Measurements from ENCODE around the gene EPGN.
A peak's percentile ranks its signal among the peaks of the same experiment; 100 is the strongest.

EPGN gene

DNA sequence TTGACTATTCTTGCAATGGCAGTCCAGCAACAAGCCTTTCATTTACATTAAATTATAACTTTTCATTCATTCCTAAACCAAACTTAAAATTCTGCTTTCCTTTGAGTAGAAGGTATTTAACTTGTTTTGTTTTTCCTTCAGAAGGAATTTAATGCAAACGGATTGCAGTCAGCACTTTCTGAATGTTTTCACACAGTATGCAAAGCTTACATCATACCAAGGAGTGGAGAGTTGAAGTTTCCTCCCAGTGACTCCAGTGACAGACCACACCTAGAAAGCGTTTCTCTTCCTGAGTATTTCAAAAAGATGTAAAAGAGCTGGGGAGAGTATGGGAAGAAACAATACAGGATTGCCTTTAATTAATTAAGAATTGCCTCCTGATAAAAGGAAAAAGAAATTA lies 8.1 kb downstream of the EPGN start:
- peak overlapping the region in 2 of 7 experiments; percentile 8 to 24 for H3K4me3 ChIP-seq (ENCODE audit: control insufficient read depth in 1 of 7, extremely low read depth in 1 of 7, insufficient read depth in 4 of 7, low read depth in 2 of 7, low read length in 6 of 7)
- no peak overlapping the region for H3K27ac ChIP-seq (ENCODE audit: insufficient read depth in 1 of 2, low read depth in 1 of 2, low read length in 2 of 2, poor library complexity in 1 of 2, severe bottlenecking in 2 of 2)
- no peak for DNase-seq
- no peaks in the 10 kb centered on the region for H3K27me3 ChIP-seq (replicated peaks in 2 of 5; ENCODE audit: control insufficient read depth in 4 of 5, insufficient read depth in 5 of 5, low read length in 4 of 5)
- H3K4me1 ChIP-seq (ENCODE audit: control extremely low read depth in 1 of 4, control insufficient read depth in 4 of 4, insufficient read depth in 4 of 4, low read length in 3 of 4): peaks cover 4 to 56% (median 20%) of the 10 kb centered on the region in 4 experiments
- H3K36me3 ChIP-seq (ENCODE audit: control insufficient read depth in 4 of 4, insufficient read depth in 4 of 4, low read length in 3 of 4): peaks cover 0 to 5% (median 3%) of the 10 kb centered on the region in 4 experiments
- POLR2A ChIA-PET: interaction anchor here (0.6 kb wide), 1 partner anchor 85 kb away, joined by 4 read pairs; no protein-coding TSS in a partner anchor
- CTCF ChIA-PET: interaction anchor here (0.7 to 10.3 kb wide), 10 partner anchors 17 to 364 kb away, joined by 3 to 158 read pairs (median 3); partner anchors contain the start of gene EREG
- WGBS (ENCODE audit: insufficient coverage): no CpG with 5 or more reads among the region's 2 CpGs
- H3K9me3 ChIP-seq (ENCODE audit: control extremely low read depth in 1 of 5, control insufficient read depth in 4 of 5, insufficient read depth in 2 of 5, low read depth in 1 of 5, low read length in 4 of 5): no peaks in the 10 kb centered on the region

DNA sequence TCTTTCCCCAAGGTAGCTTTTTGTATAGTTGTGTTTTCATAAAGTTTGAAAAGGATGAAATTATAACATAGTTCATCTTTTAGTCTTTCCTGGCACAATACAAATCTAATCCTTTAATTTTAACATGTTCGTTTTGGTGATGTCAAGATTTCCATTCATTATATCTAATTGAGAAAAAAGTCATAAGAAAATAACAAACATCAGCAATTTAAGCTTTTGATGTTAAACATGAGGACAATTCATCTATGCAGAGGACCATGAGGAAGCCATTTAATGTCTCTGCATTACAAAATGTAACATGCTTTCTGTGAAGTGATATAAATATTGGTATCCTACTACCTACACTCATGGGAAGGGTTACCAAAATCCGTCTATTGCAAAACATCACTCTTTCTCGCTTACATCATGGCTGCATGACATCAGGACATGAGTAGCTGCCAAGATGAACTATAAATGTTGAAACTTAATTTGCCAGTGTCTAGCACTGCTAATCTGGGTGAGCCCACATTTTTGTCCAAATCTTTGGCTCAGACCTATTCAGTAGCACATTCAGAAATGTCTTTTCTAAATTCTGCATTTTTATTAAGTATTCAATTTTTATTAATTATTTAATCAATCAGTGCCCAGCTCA lies 9.5 kb downstream of the EPGN start:
- 100% methylated on average over 1 of the region's 3 CpGs for WGBS (ENCODE audit: insufficient coverage)
- ChIA-PET POLR2A (no interaction called here), CTCF (interaction anchor here (0.7 to 10.3 kb wide), 13 partner anchors 9 to 355 kb away, joined by 3 to 158 read pairs (median 5); partner anchors contain the start of genes AREG, EPGN and EREG)
- no peaks in the 10 kb centered on the region for H3K27me3 ChIP-seq (replicated peaks in 2 of 5; ENCODE audit: control insufficient read depth in 4 of 5, insufficient read depth in 5 of 5, low read length in 4 of 5)
- peaks cover 4 to 67% (median 31%) of the 10 kb centered on the region in 4 experiments for H3K4me1 ChIP-seq (ENCODE audit: control extremely low read depth in 1 of 4, control insufficient read depth in 4 of 4, insufficient read depth in 4 of 4, low read length in 3 of 4)
- H3K36me3 ChIP-seq (ENCODE audit: control insufficient read depth in 4 of 4, insufficient read depth in 4 of 4, low read length in 3 of 4): peaks cover 0 to 5% (median 3%) of the 10 kb centered on the region in 4 experiments
- no peak for DNase-seq
- H3K4me3 ChIP-seq (ENCODE audit: control insufficient read depth in 1 of 7, extremely low read depth in 1 of 7, insufficient read depth in 4 of 7, low read depth in 2 of 7, low read length in 6 of 7): no peak overlapping the region
- no peaks in the 10 kb centered on the region for H3K9me3 ChIP-seq (ENCODE audit: control extremely low read depth in 1 of 5, control insufficient read depth in 4 of 5, insufficient read depth in 2 of 5, low read depth in 1 of 5, low read length in 4 of 5)
- no peak overlapping the region for H3K27ac ChIP-seq (ENCODE audit: insufficient read depth in 1 of 2, low read depth in 1 of 2, low read length in 2 of 2, poor library complexity in 1 of 2, severe bottlenecking in 2 of 2)

GRCh38 chr4:74318276-74318675 lies 10.0 kb downstream of the EPGN start:
- peaks cover 4 to 72% (median 36%) of the 10 kb centered on the region in 4 experiments for H3K4me1 ChIP-seq (ENCODE audit: control extremely low read depth in 1 of 4, control insufficient read depth in 4 of 4, insufficient read depth in 4 of 4, low read length in 3 of 4)
- peak in 1 of 3 donors; percentile 52 for DNase-seq
- peaks cover 0 to 5% (median 3%) of the 10 kb centered on the region in 4 experiments for H3K36me3 ChIP-seq (ENCODE audit: control insufficient read depth in 4 of 4, insufficient read depth in 4 of 4, low read length in 3 of 4)
- WGBS (ENCODE audit: insufficient coverage): no CpG with 5 or more reads among the region's 2 CpGs
- no peak overlapping the region for H3K4me3 ChIP-seq (ENCODE audit: control insufficient read depth in 1 of 7, extremely low read depth in 1 of 7, insufficient read depth in 4 of 7, low read depth in 2 of 7, low read length in 6 of 7)
- no peak overlapping the region for H3K27ac ChIP-seq (ENCODE audit: insufficient read depth in 1 of 2, low read depth in 1 of 2, low read length in 2 of 2, poor library complexity in 1 of 2, severe bottlenecking in 2 of 2)
- CTCF ChIA-PET: interaction anchor here (0.7 to 10.3 kb wide), 12 partner anchors 10 to 1466 kb away, joined by 3 to 158 read pairs (median 6); partner anchors contain the start of genes AREG and EPGN
- no peaks in the 10 kb centered on the region for H3K9me3 ChIP-seq (ENCODE audit: control extremely low read depth in 1 of 5, control insufficient read depth in 4 of 5, insufficient read depth in 2 of 5, low read depth in 1 of 5, low read length in 4 of 5)
- POLR2A ChIA-PET: no interaction called here
- no peaks in the 10 kb centered on the region for H3K27me3 ChIP-seq (replicated peaks in 2 of 5; ENCODE audit: control insufficient read depth in 4 of 5, insufficient read depth in 5 of 5, low read length in 4 of 5)

DNA sequence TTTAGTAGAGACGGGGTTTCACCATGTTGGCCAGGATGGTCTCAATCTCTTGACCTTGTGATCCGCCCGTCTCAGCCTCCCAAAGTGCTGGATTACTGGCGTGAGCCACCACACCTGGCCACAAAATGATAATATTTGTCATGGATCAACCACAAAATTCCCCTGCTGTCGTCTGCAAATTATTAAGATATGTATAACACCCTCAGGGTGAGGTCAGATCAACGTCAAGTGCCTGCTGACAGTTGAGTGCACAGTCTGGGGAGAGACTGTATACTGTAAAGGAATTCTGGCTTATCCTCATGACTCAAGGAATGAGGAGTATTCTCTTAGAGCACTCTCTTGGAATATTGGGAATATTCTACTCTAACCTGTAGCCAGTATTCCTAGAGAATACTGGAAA lies 11.2 kb downstream of the EPGN start:
- ChIA-PET POLR2A (no interaction called here), CTCF (interaction anchor here (0.6 to 10.3 kb wide), 32 partner anchors 9 to 590 kb away, joined by 3 to 158 read pairs (median 4); partner anchors contain the start of genes EPGN and EREG)
- WGBS (ENCODE audit: insufficient coverage): 90% methylated on average over 2 of the region's 6 CpGs
- Histone ChIP-seq H3K9me3 (ENCODE audit: control extremely low read depth in 1 of 5, control insufficient read depth in 4 of 5, insufficient read depth in 2 of 5, low read depth in 1 of 5, low read length in 4 of 5) (no peaks in the 10 kb centered on the region), H3K4me1 (ENCODE audit: control extremely low read depth in 1 of 4, control insufficient read depth in 4 of 4, insufficient read depth in 4 of 4, low read length in 3 of 4) (peaks cover 4 to 78% (median 39%) of the 10 kb centered on the region in 4 experiments), H3K4me3 (ENCODE audit: control insufficient read depth in 1 of 7, extremely low read depth in 1 of 7, insufficient read depth in 4 of 7, low read depth in 2 of 7, low read length in 6 of 7) (no peak overlapping the region), H3K27me3 (replicated peaks in 2 of 5; ENCODE audit: control insufficient read depth in 4 of 5, insufficient read depth in 5 of 5, low read length in 4 of 5) (no peaks in the 10 kb centered on the region), H3K27ac (ENCODE audit: insufficient read depth in 1 of 2, low read depth in 1 of 2, low read length in 2 of 2, poor library complexity in 1 of 2, severe bottlenecking in 2 of 2) (no peak overlapping the region), H3K36me3 (ENCODE audit: control insufficient read depth in 4 of 4, insufficient read depth in 4 of 4, low read length in 3 of 4) (peaks cover 0 to 2% (median 1%) of the 10 kb centered on the region in 4 experiments)
- no peak for DNase-seq

GRCh38 chr4:74320559-74321118 lies 12.4 kb downstream of the EPGN start:
- Histone ChIP-seq H3K4me1 (ENCODE audit: control extremely low read depth in 1 of 4, control insufficient read depth in 4 of 4, insufficient read depth in 4 of 4, low read length in 3 of 4) (peaks cover 4 to 78% (median 34%) of the 10 kb centered on the region in 4 experiments), H3K4me3 (ENCODE audit: control insufficient read depth in 1 of 7, extremely low read depth in 1 of 7, insufficient read depth in 4 of 7, low read depth in 2 of 7, low read length in 6 of 7) (peak overlapping the region in 4 of 7 experiments; percentile 8 to 68 (median 44)), H3K36me3 (ENCODE audit: control insufficient read depth in 4 of 4, insufficient read depth in 4 of 4, low read length in 3 of 4) (peaks cover 0 to 2% (median 1%) of the 10 kb centered on the region in 4 experiments), H3K27me3 (replicated peaks in 2 of 5; ENCODE audit: control insufficient read depth in 4 of 5, insufficient read depth in 5 of 5, low read length in 4 of 5) (no peaks in the 10 kb centered on the region), H3K27ac (ENCODE audit: insufficient read depth in 1 of 2, low read depth in 1 of 2, low read length in 2 of 2, poor library complexity in 1 of 2, severe bottlenecking in 2 of 2) (peak overlapping the region in 1 of 2 experiments; percentile 29), H3K9me3 (ENCODE audit: control extremely low read depth in 1 of 5, control insufficient read depth in 4 of 5, insufficient read depth in 2 of 5, low read depth in 1 of 5, low read length in 4 of 5) (no peaks in the 10 kb centered on the region)
- CTCF ChIA-PET: interaction anchor here (0.6 to 10.3 kb wide), 40 partner anchors 7 to 1621 kb away, joined by 3 to 158 read pairs (median 4); partner anchors contain the start of genes AREG, EPGN and EREG
- POLR2A ChIA-PET: interaction anchor here (0.5 to 1.0 kb wide), 3 partner anchors 44 to 57 kb away, joined by 3 to 4 read pairs (median 3); no protein-coding TSS in a partner anchor
- peak; percentile 85 to 92 (median 92) for DNase-seq
- 33% methylated on average over 4 of the region's 4 CpGs for WGBS (ENCODE audit: insufficient coverage)

DNA sequence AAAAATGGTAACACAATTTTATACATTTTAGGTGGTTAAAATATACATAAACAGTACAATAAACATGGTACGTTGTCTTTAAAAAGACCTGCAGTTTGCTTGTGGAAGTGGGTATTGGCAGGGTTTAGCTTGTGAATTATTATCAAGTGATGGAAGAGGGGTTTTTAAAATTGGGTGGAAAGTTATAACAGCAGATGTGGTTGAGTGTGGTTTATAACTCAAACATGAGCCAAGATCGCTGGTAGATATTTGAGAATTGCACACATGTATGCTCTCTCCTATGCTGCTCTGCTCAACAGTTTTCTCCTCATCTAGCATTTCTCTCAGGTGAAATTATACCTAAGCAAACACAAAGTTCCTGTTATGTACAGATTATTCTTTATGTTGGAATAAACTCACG lies 14.0 kb downstream of the EPGN start:
- H3K4me3 ChIP-seq (ENCODE audit: control insufficient read depth in 1 of 7, extremely low read depth in 1 of 7, insufficient read depth in 4 of 7, low read depth in 2 of 7, low read length in 6 of 7): peak overlapping the region in 5 of 7 experiments; percentile 16 to 87 (median 41)
- POLR2A ChIA-PET: no interaction called here
- DNase-seq: peak in 2 of 3 donors; percentile 48 to 63
- peaks cover 0 to 1% (median 0%) of the 10 kb centered on the region in 5 experiments for H3K9me3 ChIP-seq (ENCODE audit: control extremely low read depth in 1 of 5, control insufficient read depth in 4 of 5, insufficient read depth in 2 of 5, low read depth in 1 of 5, low read length in 4 of 5)
- H3K36me3 ChIP-seq (ENCODE audit: control insufficient read depth in 4 of 4, insufficient read depth in 4 of 4, low read length in 3 of 4): peaks cover 0 to 2% (median under 1%) of the 10 kb centered on the region in 4 experiments
- CTCF ChIA-PET: interaction anchor here (1.1 to 10.3 kb wide), 12 partner anchors 10 to 350 kb away, joined by 3 to 158 read pairs (median 4); partner anchors contain the start of gene EREG
- H3K27ac ChIP-seq (ENCODE audit: insufficient read depth in 1 of 2, low read depth in 1 of 2, low read length in 2 of 2, poor library complexity in 1 of 2, severe bottlenecking in 2 of 2): peak overlapping the region; percentile 47 to 68
- H3K27me3 ChIP-seq (replicated peaks in 2 of 5; ENCODE audit: control insufficient read depth in 4 of 5, insufficient read depth in 5 of 5, low read length in 4 of 5): no peaks in the 10 kb centered on the region
- peaks cover 4 to 81% (median 32%) of the 10 kb centered on the region in 4 experiments for H3K4me1 ChIP-seq (ENCODE audit: control extremely low read depth in 1 of 4, control insufficient read depth in 4 of 4, insufficient read depth in 4 of 4, low read length in 3 of 4)
- WGBS (ENCODE audit: insufficient coverage): 0% methylated on average over 1 of the region's 3 CpGs

All from common myeloid progenitor, CD34-positive (primary cell).